ENCODE measurements around the gene TUFT1.

GRCh38 chr1:151619489-151620093, 79.5 kb downstream of the TUFT1 start:
- no peak for TF ChIP-seq EP300 (IDR thresholded peaks at IDR 0.05; ENCODE audit: borderline replicate concordance)
- no peak for TF ChIP-seq CREB1 (IDR thresholded peaks at IDR 0.05; ENCODE audit: low read depth)
- TF ChIP-seq RAD21 (IDR thresholded peaks at IDR 0.05; ENCODE audit: low read depth): no peak
- TF ChIP-seq USF1 (IDR thresholded peaks at IDR 0.05): no peak
- TF ChIP-seq, protein P1, sequence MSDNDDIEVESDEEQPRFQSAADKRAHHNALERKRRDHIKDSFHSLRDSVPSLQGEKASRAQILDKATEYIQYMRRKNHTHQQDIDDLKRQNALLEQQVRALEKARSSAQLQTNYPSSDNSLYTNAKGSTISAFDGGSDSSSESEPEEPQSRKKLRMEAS (IDR thresholded peaks at IDR 0.05): no peak
- TF ChIP-seq CEBPB (IDR thresholded peaks at IDR 0.05): no peak
- no peak for TF ChIP-seq YY1 (IDR thresholded peaks at IDR 0.05; ENCODE audit: low read depth)
- no peak for TF ChIP-seq TAF1 (IDR thresholded peaks at IDR 0.05; ENCODE audit: low read depth)
- TF ChIP-seq, protein P2, sequence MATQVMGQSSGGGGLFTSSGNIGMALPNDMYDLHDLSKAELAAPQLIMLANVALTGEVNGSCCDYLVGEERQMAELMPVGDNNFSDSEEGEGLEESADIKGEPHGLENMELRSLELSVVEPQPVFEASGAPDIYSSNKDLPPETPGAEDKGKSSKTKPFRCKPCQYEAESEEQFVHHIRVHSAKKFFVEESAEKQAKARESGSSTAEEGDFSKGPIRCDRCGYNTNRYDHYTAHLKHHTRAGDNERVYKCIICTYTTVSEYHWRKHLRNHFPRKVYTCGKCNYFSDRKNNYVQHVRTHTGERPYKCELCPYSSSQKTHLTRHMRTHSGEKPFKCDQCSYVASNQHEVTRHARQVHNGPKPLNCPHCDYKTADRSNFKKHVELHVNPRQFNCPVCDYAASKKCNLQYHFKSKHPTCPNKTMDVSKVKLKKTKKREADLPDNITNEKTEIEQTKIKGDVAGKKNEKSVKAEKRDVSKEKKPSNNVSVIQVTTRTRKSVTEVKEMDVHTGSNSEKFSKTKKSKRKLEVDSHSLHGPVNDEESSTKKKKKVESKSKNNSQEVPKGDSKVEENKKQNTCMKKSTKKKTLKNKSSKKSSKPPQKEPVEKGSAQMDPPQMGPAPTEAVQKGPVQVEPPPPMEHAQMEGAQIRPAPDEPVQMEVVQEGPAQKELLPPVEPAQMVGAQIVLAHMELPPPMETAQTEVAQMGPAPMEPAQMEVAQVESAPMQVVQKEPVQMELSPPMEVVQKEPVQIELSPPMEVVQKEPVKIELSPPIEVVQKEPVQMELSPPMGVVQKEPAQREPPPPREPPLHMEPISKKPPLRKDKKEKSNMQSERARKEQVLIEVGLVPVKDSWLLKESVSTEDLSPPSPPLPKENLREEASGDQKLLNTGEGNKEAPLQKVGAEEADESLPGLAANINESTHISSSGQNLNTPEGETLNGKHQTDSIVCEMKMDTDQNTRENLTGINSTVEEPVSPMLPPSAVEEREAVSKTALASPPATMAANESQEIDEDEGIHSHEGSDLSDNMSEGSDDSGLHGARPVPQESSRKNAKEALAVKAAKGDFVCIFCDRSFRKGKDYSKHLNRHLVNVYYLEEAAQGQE (IDR thresholded peaks at IDR 0.05; ENCODE audit: low read depth): no peak

Measured in Ishikawa (cell line).